HPDE6-E6E7 (cell line): ENCODE data around the gene ACOT13.
"Not testable (repeated sequence)": the region's sequence is repeated elsewhere in the genome, so short reads cannot be mapped to it uniquely, and the experiment has no call there.

Experiments used
- DNase-seq: peaks from one replicate; pipeline ENCODE4 v3.0.0; 2011; ENCODE audit warnings: missing footprints; ENCODE audit errors: extremely low spot score

ACOT13 gene

DNA sequence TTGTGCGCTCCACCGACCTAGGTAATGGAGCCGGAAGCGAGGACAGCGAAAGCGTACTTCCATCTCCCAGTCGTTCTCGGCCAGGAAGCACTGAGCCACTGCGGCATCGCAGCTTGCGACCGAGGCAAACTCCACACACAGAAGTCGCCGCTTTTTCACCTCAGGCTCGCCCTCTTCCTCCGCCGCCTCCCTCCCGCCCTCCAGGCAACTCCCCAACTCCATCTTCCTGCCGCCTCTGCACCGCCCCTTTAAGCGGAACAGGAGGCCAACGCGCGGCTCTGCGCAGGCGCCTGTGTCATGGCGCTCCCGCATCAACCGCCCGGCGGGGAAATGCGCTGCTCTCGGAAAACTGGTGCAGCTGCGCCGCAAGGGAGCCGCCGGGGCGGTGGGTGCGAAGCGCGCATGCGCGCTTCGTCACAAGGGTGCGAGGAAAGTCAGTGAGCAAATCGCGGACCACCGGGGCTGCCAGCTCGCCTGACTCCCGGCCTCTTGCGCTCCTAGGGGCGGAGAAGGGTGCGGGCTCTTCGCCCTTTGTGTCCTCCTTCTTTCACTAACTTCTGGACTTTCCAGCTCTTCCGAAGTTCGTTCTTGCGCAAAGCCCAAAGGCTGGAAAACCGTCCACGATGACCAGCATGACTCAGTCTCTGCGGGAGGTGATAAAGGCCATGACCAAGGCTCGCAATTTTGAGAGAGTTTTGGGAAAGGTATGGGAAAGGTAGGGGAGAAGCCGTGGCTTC lies at the start of gene ACOT13, which contains the start of gene TDP2:
Gene ACOT13 (plus strand): TSS at position 437 of the 737 bp plus-strand sequence. CDS start 187 bp downstream, at position 624.
Gene TDP2 (minus strand): TSS at position 259 of the 737 bp plus-strand sequence. CDS start 37 bp downstream, at position 222.
- peak; percentile 95 for DNase-seq

GRCh38 chr6:24619661-24620060 lies 47.2 kb upstream of the ACOT13 start:
- no peak for DNase-seq

- DNase-seq, result no peak
Measured at GRCh38 chr6:24620637-24621036, 46.2 kb upstream of the ACOT13 start.

DNA sequence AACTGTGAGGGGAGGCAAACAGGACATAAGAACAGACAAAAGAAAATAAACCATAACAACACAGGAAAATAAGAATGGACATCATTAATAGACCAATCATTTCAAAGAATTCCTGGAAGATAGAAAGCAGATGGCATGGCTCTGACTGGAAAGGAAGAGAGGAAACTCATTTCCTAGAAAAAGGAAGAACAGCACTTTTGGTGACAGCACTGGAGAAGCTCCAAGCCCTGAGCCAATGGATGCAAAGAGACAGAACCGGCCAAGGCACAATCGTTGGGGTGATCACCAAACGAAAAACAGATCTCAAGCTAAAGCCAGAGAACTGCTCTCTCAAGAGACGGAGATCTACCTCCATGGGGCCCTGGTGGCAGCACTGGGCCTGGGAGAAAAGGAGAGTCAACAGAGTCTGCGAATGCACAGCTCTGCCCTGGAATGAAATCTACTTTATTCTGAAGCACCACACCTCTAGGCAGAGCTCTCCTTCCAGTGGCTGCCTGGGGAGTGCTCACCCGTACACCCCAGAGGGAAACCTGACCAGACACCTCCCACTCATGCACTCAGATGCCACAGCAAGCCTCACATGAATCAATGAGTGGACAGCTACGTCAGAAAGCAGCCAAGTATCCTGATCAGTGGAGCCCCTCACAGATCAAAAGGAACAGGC lies 45.1 kb upstream of the ACOT13 start:
- DNase-seq, result no peak

DNA sequence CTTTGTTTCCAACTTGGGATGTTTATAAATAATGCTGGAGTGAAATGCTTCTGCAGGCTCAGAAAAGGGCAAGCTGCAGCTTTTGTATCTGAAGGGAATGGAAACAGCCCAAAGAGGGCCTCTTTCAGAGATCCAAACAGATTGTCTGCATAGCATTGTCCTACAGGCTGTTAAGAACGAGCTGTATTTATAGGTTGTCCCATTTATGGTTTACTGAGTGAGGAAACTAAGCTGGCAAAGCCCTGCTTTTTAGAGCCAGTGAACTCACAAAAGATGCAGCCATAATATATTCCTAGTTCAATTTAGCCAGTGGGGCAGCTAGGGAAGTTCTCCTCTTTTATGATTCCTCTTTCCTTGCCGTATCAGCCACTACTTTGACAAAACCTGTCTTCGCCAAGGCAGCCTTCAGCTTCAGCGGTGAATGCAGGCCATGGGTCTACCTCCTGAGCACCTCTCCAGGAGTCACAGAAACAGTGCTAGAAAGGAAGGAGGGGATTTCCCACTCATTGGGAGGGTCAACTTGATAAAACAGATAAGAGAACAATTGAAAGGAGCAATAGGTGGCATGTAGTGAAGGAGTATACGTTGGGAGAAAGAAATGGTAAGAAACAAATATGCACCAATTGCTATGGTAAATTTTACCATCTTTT lies 35.9 kb upstream of the ACOT13 start:
- DNase-seq, result no peak

GRCh38 chr6:24631671-24632070 lies 35.2 kb upstream of the ACOT13 start:
- DNase-seq, result no peak

DNA sequence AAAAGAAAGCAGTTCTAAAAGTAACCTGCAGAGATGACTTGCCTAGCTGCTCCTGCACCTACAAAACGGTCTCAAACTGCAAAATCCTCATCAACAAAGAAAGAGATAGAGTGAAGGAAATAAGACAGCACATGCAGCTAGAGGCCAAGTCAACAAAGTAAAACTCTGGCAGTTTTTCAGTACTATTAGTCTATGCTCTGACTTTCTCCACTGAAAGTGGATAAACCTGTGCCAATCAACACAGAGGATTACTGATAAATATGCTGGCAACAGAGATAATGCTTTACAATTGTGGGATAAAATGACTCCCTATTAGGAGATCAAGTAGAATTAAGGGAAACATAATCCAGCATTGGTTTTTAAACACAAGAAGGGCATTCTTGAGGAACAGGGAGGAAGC lies 34.3 kb upstream of the ACOT13 start:
- DNase-seq, result no peak

DNA sequence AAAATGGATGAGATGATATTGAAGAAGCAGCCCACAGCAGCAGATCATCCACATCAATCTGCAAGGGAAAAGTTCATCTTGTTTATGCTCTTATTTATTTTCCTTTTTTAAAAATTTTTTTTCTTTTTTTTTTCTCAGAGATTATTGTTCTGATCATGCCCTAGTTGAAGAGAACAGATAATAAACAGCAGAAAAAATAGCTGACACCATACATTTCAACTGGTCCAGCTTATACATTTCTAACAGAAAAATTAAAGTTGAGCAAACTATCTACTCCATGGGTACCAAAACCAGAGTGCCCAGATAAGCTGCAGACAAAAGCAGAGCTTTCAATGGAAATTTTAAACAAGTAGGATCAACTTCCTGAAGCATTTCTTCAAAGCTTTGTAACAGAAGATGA lies 30.2 kb upstream of the ACOT13 start:
- no peak for DNase-seq

- DNase-seq, result no peak
Measured at GRCh38 chr6:24640166-24640565, 26.7 kb upstream of the ACOT13 start.

DNA sequence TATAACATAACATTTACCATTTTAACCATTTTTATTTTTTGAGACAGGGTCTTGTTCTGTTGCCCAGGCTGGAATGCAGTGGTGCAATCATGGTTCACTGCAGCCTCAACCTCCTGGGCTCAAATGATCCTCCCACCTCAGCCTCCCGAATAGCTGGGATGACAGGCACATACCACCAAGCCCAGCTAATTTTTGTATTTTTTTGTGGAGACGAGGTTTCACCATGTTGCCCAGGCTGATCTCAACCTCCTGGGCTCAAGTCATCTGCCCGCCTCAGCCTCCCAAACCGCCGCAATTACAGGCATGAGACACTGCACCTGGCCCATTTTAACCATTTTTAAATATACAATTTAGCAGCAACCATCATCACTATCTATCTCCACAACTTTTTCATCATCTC lies 26.2 kb upstream of the ACOT13 start:
- not testable (repeated sequence) for DNase-seq

DNA sequence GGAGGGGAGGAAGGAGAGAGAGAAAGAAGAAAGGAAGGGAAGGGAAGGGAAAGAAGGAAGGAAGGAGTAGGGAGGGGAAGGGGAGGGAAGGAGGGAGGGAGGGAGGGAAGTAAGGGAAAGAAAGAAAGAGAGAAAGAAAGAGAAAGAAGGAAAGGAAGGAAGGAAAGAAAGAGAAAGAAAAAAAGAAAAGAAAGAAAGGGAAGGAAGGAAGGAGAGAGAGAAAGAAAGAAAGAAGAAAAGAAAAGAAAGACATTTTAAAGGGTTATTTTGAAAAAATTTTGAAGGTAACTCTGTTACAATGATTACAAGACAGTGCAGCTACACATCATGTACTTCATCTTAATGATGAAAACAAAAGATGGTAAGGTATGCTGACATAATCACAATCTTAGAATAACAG lies 24.8 kb upstream of the ACOT13 start:
- DNase-seq, result no peak

DNA sequence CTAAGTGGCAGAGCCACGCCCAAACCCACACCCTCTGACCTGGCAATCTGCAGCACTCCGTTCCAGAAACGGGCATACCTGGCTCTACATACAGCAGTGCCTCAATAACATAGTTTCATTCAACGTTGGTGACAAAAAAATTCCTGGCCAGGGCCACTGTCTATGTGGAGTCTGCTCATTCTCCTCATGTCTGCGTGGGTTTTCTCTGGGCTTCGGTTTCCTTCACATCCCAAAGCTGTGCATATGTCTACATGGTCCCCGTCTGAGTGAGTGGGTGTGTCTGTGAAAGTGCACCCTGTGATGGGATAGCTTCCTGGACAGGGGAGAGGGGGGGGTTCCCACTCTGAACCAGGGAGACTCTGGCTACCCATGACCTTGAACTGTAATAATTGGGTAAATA lies 23.0 kb upstream of the ACOT13 start:
- DNase-seq, result no peak

DNA sequence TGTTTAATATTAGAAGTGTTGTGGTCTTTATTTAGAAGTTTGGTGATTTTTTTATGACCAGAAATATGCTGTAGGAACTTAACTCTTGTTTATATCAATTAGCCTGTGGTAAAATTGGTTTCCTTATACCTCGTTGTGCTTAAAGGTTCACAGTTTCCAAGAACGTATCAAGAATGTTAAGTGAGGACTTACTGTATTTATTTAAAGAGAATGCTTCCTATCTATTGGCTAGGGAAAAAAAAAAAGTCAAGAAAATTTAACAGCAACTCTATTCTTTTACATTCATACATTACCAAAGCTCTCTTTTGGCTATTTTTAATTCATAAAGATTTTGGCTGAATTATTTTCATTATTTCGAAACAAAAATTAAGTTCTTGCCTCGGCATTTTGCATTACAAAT lies 22.5 kb upstream of the ACOT13 start:
- no peak for DNase-seq

- peak; percentile 65 for DNase-seq
Measured at GRCh38 chr6:24646771-24647170, 20.1 kb upstream of the ACOT13 start.

- no peak for DNase-seq
Measured at GRCh38 chr6:24648276-24648675, 18.6 kb upstream of the ACOT13 start.

- no peak for DNase-seq
Measured at GRCh38 chr6:24649691-24650090, 17.2 kb upstream of the ACOT13 start.

DNA sequence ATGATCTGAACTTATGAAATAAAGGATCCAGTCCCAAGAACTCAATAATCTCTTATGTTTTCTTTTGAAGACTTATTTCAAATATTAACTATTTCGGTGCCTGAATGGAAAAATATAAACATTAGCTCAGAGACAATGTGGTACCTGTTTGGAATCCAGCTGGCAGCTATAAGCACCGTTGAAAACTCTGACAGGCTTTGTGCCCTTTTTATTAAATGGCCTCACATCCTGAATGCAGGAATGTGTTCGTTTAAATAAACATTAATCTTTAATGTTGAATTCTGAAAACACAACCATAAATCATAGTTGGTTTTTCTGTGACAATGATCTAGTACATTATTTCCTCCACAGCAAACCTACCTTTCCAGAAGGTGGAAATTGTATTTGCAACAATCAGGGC lies 16.5 kb upstream of the ACOT13 start:
- no peak for DNase-seq

DNA sequence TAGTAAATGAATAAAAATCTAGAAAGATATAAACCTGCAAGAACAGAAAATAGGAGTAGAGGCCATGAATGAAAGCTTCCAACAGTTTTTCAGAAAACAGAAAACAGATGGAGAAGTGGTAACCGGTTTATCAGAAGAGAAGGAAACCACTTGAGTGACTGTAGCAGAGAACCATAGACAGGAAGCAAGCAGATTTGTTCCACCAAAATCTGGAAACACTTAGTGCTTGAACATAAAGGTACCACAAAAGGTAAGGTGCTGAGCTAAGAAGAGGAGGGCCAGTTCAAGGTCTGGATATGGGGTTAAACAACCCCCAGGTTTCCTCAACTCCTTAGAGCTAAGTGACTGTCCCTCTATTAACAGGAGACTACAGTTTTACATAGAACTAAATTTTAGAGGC lies 11.7 kb upstream of the ACOT13 start:
- DNase-seq, result no peak

GRCh38 chr6:24658573-24659560 lies 8.0 kb upstream of the ACOT13 start:
- no peak for DNase-seq

GRCh38 chr6:24659561-24659960 lies 7.3 kb upstream of the ACOT13 start:
- DNase-seq, result no peak

DNA sequence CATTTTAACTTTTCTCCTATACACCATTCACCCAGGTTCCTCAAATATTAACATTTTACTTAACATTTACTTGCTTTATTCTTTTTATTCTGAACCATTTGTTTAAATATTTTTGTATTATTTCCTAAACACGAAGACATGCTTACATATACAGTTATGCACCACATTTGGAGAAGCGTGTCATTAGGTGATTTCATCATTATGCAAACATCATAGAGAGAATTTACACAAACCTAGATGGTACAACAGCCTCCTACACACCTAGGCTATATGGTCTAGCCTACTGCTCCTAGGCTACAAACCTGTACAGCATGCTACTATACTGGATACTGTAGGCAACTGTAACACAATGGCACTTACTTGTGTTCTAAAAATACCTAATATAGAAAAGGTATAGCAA lies 6.8 kb upstream of the ACOT13 start:
- DNase-seq, result no peak

- not testable (repeated sequence) for DNase-seq
Measured at GRCh38 chr6:24661759-24662158, 5.1 kb upstream of the ACOT13 start.
